Stimulated activated CD4-positive, alpha-beta T cell treated with anti-CD3 and anti-CD28 coated beads, Interleukin-4, amount 100 ng/mL, for 48 hours (primary cell): ENCODE data around the gene OPTN.
"Not testable (repeated sequence)": the region's sequence is repeated elsewhere in the genome, so short reads cannot be mapped to it uniquely, and the experiment has no call there.

Experiments
- DNase-seq, 2 donors: peaks; one replicate each; pipeline ENCODE4 v3.0.0-alpha.2; 2020; ENCODE audit warnings: low read depth in 2 of 2

Gene OPTN

GRCh38 chr10:13089345-13089744 lies 10.6 kb upstream of the OPTN start:
- no peak for DNase-seq

- DNase-seq, result no peak
These were observed 9.7 kb upstream of the OPTN start for GRCh38 chr10:13090289-13090688.

DNA sequence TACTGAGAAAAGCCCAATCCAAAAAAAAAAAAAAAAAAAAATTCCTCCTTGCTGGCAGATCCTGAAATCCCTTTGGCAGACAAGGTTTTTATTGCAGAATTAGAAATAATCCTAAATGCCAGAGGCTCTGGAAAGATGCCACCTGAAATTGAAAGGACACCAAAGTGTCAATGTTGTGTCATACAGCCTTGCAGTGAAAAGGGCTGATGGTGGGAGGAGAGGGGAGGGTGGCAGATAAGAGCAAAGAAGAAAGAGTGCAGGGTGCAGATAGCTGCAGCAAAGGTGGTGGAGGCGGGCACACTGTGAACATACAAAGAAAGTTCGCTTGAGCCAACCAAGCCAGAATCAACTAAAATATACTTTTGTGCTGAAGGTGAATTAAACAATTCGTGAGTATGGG lies 8.2 kb upstream of the OPTN start:
- DNase-seq, result no peak

DNA sequence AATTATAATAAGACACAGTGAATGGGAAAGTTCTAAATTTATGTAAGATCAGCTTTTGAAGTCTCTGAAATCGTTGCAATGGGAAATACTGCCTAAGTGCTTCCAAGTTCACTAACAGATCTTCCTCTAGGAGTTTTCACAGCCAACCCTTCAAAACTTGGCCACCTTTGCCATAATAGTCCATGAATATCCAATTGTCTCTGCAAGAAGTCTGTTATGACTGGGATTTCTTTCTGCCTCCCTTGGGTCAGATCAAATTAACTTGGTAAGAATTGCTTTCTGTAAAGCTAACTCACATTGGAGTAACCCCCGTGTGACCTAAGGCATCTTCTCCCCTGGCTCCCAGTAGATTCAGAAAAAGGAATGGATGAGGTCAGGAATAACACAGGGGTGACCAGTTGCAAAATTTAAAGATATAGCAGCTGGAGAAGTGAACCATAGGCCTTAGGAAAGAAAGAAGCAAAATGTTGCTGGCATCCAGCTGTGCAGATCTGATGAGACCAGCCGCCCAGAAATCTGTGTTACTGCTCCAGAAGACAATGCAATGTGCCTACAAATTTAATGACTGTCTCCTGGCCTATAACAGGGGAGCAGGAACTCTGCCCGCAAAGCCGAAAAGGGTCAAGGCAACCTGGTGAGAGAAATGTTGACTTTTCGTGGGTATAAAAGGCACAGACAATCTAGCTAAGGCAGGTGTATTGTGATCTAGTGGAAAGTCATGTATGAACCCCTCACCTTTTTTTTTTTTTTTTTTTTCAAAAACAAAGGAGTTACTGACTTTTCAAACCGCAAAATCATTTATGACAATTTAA lies 7.5 kb upstream of the OPTN start:
- no peak for DNase-seq

- DNase-seq, result not testable (repeated sequence)
These were observed 5.9 kb upstream of the OPTN start for GRCh38 chr10:13094082-13094481.

GRCh38 chr10:13095094-13095493 lies 4.9 kb upstream of the OPTN start:
- DNase-seq, result no peak

- no peak for DNase-seq
These were observed 4.0 kb upstream of the OPTN start for GRCh38 chr10:13095929-13096328.

DNA sequence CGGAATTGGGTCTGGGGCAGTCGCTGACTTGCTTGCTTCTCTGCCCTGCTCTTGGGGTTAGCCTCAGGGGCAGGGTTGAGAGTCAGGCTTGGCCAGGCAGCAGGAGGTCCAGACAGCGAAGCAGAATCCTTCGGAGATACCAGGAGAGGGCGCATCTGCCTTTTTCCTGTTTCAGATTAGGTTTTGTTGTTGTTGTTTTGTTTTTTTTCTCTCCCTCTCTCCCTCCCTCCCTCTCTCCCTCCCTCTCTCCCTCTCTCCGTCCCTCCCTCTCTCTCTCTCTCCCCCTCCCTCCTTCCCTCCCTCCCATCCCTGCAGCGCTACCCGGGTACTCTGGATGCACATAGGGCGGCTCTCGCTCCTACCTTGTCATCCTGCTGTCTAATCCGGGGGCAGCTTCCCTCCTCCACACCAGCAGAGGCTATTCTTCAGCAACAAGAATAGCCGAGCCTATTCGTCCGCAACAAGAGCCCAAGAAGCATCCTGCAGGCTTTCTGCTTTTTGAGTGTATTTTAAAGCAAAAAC lies 758 bp upstream of the OPTN start:
- DNase-seq, result peak; percentile 21 to 22

DNA sequence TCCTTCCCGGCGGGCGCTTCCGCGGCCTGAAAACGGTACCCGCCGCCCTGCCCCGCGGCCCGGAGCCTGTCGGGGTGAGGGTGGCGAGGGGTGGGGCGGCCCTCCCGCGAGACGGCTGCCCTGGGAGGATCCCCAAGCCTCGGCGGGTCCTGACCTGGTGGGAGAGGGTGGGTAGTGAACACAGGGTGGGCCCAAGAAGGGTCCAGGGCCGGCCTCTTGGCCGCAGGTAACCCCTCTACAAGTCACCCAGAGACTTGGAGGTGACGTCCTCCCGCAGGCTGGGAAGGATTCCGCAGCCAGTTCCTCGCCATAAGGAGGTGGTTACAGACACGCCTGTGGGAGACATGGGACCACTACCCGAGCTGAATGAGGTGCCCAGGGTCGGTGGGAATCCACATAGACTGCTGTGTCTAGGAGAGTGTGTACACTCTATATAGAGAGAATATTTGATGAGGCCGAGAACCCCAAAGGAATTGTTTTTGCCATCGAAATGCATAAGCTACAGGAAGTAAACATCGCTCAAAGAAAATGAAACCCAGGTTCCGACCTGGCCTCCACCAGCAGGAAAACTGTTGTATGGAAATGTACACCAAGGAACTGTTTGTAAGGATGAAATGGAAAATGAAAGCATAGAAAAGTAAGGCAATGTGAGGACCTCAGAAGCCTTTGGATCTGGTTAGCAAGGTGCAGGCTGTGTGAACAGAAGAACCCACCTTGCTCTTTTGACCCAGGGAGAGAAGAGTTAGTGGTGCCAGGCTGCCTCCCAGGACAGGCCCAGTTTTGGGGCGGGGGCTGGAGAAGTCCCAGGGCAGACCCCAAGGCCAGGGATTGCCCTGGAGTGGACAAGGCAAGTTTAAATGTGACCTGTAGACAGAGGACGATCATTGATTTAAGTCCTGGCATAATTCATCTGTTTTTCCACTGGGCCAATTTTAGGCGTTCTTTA lies 659 bp downstream of the OPTN start:
- no peak for DNase-seq

- DNase-seq, result no peak
These were observed 2.2 kb downstream of the OPTN start for GRCh38 chr10:13102002-13102794.

- DNase-seq, result no peak
These were observed 3.6 kb downstream of the OPTN start for GRCh38 chr10:13103554-13103953.

DNA sequence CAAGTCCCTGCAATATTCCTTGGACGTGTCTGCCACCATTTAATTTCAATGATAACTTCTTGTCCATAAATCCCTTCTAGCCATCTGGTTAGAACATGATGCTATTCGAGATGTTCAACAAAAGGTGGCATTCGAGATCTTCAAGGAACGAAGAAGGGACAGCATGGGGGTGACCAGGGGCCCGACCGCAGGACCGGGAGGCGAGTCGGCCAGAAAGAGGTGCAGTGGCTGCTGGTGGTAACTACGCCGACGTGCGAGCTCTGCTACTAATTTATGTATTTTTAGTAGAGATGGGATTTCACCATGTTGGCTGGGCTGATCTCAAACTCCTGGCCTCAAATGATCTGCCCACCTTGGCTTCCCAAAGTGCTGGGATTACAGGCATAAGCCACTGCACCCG lies 4.7 kb downstream of the OPTN start:
- DNase-seq, result no peak

DNA sequence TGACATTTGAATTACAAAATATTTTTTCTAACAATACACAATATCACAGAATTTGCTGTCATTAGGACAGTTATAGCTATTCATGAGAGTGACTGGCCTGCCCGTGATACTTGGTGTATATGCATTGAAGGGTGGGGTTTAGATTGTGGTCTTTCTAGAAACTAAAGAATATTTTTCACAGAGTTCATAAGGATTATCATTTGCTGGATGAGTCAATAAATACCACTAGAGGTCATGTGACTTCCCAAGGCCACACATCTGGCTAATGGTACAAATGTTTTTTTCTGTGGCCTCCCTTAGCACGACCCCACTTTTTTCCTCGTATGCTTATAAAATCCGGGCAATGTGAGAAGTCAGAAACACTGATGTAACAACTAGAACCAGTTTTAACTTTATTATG lies 5.2 kb downstream of the OPTN start:
- no peak for DNase-seq

DNA sequence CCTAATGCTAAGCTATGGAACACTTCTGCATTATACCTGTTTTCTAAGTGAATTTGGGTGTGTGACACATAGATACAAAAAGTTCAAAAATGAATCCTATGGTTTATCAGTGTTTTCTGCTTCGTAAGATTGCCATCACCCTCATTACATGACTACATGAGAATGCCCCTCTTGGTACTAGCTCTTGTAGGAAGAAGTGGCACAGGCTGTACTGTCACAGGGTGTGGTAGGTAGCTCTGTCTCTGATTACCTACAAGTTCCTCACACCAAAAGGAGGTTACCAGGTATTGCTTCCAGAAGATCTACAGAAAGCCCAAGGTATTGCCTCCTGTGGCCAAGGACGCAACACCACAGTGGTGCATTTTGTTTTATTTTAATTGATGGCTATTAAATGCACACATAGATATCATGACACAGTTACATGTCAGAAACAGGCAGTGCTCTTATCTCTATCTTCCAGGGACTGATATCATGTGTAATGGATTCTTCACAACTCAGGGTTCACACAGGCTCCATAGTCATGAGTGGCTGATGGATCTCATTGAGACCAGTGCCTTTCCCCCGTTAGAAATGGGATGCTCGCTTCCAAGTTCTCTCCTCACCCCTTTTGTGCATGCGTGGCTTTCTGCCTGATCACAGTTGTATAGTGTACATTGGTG lies 6.6 kb downstream of the OPTN start:
- no peak for DNase-seq

DNA sequence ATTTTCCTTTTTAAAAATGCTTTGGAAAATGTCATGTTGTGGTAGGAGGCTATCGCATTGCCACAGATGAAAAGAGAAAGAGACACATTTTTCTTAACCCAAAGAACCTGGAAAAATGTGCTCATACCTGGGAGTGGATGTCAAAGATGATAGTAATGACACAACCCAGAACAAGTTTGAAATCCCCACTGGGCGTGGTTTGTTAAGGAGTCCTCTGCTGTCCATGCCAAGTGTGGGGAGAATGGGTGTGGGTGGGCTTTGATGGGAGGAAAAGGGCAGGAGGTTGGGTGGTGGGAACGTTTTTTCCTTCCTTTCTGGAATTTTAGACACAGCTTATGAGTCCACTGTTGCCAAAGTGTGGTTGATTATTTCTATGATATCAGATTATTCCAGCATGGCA lies 10.9 kb downstream of the OPTN start:
- no peak for DNase-seq

DNA sequence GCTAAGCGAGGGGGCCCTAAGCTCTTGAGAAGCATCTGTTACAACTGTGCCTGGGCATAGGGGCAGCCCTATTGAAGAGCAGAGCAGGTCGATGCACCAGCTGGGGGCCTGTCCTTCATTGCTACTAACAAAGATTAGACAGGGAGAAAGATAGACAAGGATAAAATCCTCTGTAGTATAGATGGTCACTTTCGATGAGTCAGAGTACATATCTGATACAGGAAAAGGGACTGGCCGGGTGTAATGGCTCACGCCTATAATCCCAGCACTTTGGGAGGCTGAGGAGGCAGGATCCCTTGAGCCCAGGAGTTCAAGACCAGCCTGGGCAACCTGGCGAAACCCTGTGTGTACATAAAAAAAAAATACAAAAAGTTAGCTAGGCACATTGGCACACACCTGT lies 13.6 kb downstream of the OPTN start:
- DNase-seq, result no peak

DNA sequence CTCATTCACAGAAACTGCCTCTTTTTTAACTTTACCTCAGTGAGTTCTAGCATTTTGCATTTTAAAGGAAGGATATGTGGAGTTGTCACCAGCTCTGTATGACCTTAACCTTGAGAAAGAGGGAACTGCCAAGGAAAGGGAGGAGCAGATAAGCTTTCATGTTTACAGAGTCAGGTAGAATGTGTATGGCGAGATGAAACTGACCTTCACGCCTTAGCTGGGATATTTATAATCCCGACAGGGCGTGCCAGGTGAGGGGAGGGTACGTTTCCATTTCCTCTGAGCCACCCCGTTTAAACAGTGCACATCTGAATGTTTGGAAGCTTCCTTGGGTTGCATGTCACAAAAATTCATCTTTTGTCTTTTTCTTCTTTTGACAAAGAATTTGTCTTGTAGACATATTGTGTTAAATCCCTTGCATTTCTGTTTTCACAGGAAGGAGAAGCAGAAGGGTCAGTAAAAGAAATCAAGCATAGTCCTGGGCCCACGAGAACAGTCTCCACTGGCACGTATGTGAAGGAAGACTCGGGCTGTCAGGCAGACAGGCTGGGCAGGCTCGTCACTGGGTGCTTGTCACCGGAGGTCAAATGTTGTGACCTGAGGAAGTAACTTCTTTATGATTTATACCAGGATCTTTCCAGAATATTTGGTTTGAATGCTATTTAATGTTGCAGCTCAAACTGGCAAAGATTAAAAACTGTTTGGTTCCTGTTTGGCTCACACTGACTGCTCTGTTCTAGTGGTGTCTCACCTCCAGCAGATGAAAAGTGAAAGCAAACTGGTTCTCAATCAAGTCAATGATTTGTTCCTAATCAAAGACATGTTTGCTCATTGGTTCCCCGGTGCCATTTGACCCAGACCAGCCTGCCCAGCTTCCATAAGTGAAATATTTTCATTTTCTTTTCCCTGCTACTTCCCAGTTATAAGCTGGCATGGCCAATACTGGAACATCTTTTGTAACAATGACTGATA lies 16.2 kb downstream of the OPTN start:
- DNase-seq, result no peak

- DNase-seq, result no peak
These were observed 18.1 kb downstream of the OPTN start for GRCh38 chr10:13117841-13118783.
